HG02885 (cell line): ENCODE data around the gene DBT.
"Not testable (repeated sequence)": the region's sequence is repeated elsewhere in the genome, so short reads cannot be mapped to it uniquely, and the experiment has no call there.

Source experiments
- ATAC-seq: cut with Tn5 transposase; IDR thresholded peaks from one replicate; pipeline ENCODE4 v1.9.1; 2021; ENCODE audit warnings: mild to moderate bottlenecking; ENCODE audit not compliant: unreplicated experiment, poor library complexity

Gene DBT

GRCh38 chr1:100249537-100250257 is at the start of gene DBT:
DBT (minus strand) TSS chr1:100249834; CDS start chr1:100249820, 14 bp downstream.
- peak; percentile 100 for ATAC-seq

GRCh38 chr1:100298512-100298911 is 48.9 kb upstream of the DBT start:
- ATAC-seq, result no peak

- ATAC-seq, result not testable (repeated sequence)
Observed at GRCh38 chr1:100296997-100297396, 47.4 kb upstream of the DBT start.

GRCh38 chr1:100296140-100296539 is 46.5 kb upstream of the DBT start:
- no peak for ATAC-seq

GRCh38 chr1:100292711-100293110 is 43.1 kb upstream of the DBT start:
- ATAC-seq, result no peak

- ATAC-seq, result no peak
Observed at GRCh38 chr1:100290291-100290690, 40.7 kb upstream of the DBT start.

- no peak for ATAC-seq
Observed at GRCh38 chr1:100287162-100287561, 37.5 kb upstream of the DBT start.

GRCh38 chr1:100284591-100284990 is 35.0 kb upstream of the DBT start:
- ATAC-seq, result no peak

- ATAC-seq, result no peak
Observed at GRCh38 chr1:100279954-100280682, 30.5 kb upstream of the DBT start.

GRCh38 chr1:100279358-100279923 is 29.8 kb upstream of the DBT start:
- ATAC-seq, result no peak

GRCh38 chr1:100277866-100278265 is 28.2 kb upstream of the DBT start:
- no peak for ATAC-seq

GRCh38 chr1:100268202-100268601 is 18.6 kb upstream of the DBT start:
- no peak for ATAC-seq

GRCh38 chr1:100267284-100267683 is 17.6 kb upstream of the DBT start:
- ATAC-seq, result no peak

- ATAC-seq, result peak; percentile 28
Observed at GRCh38 chr1:100266741-100267140, 17.1 kb upstream of the DBT start.

- ATAC-seq, result peak; percentile 98
Observed at GRCh38 chr1:100265931-100266740, 16.5 kb upstream of the DBT start, which contains the start of gene RTCA. RTCA (plus strand) TSS chr1:100266216; CDS start chr1:100266376, 160 bp downstream.

- ATAC-seq, result peak; percentile 28
Observed at GRCh38 chr1:100265562-100265930, 15.9 kb upstream of the DBT start.

GRCh38 chr1:100264081-100264480 is 14.4 kb upstream of the DBT start:
- ATAC-seq, result not testable (repeated sequence)

- no peak for ATAC-seq
Observed at GRCh38 chr1:100261686-100262085, 12.1 kb upstream of the DBT start.

GRCh38 chr1:100258427-100258826 is 8.8 kb upstream of the DBT start:
- not testable (repeated sequence) for ATAC-seq

- not testable (repeated sequence) for ATAC-seq
Observed at GRCh38 chr1:100256273-100256672, 6.6 kb upstream of the DBT start.
